CD14-positive monocyte (primary cell): Measurements from ENCODE around the gene KEL. TPM values are rescaled to one million over a fixed set of nuclear protein-coding genes. Genes with fewer than 3 reads are reported as not detected.

Experiments used
- DNase-seq, 3 donors: peaks; one replicate each; pipeline ENCODE4 v3.0.0-alpha.2; 2011 to 2022
- H2AFZ ChIP-seq: 2 replicates; pipeline ENCODE4 v1.6.0; 2012; ENCODE audit warnings: mild to moderate bottlenecking, low read depth, low read length, inconsistent platforms; ENCODE audit not compliant: insufficient read depth, poor library complexity, severe bottlenecking
- H3K27ac ChIP-seq, 2 donors: 1 replicate in 1 of 2; 2 replicates in 1 of 2; pipeline ENCODE4 v1.5.1; 2012 to 2013; ENCODE audit warnings: low read length in 2 of 2, control low read depth in 1 of 2, inconsistent platforms in 1 of 2, low read depth in 1 of 2, mild to moderate bottlenecking in 1 of 2
- H3K27me3 ChIP-seq, 2 donors: one replicate each; pipeline versions ENCODE4 v1.6.0 to v1.6.1; 2011 to 2013; ENCODE audit warnings: low read length in 2 of 2; ENCODE audit not compliant: control insufficient read depth in 2 of 2, insufficient read depth in 2 of 2
- H3K36me3 ChIP-seq, 2 donors: replicated peaks in 1 of 2; 1 replicate in 1 of 2; 2 replicates in 1 of 2; pipeline versions ENCODE4 v1.5.1 to v1.6.1; 2012 to 2013; ENCODE audit warnings: low read length in 2 of 2, control low read depth in 1 of 2, inconsistent platforms in 1 of 2, mild to moderate bottlenecking in 1 of 2; ENCODE audit not compliant: insufficient read depth in 2 of 2, control insufficient read depth in 1 of 2
- H3K4me1 ChIP-seq, 2 donors: 1 replicate in 1 of 2; 2 replicates in 1 of 2; pipeline versions ENCODE4 v1.5.1 to v1.6.1; 2012 to 2013; ENCODE audit warnings: low read length in 2 of 2, control low read depth in 1 of 2, inconsistent platforms in 1 of 2, mild to moderate bottlenecking in 1 of 2, moderate library complexity in 1 of 2; ENCODE audit not compliant: insufficient read depth in 2 of 2, control insufficient read depth in 1 of 2
- H3K4me2 ChIP-seq: replicated peaks from 2 replicates; pipeline ENCODE3; 2012; ENCODE audit warnings: low read length, moderate library complexity, mild to moderate bottlenecking; ENCODE audit not compliant: poor library complexity, severe bottlenecking; ENCODE audit errors: extremely low read depth
- H3K4me3 ChIP-seq, 3 experiments: fragments of 200-600 bp in 1 of 3; sonication (generic) in 1 of 3; replicated peaks in 1 of 3; 1 replicate in 2 of 3; 2 replicates in 1 of 3; pipeline ENCODE4 v1.5.1; 2011 to 2013; ENCODE audit warnings: low read length in 3 of 3, mild to moderate bottlenecking in 3 of 3, control low read depth in 2 of 3, low read depth in 2 of 3, inconsistent platforms in 1 of 3, moderate library complexity in 1 of 3
- H3K79me2 ChIP-seq: 2 replicates; pipeline ENCODE4 v1.6.0; 2012; ENCODE audit warnings: mild to moderate bottlenecking, control low read depth, inconsistent platforms, low read length, moderate library complexity; ENCODE audit not compliant: insufficient read depth
- H3K9ac ChIP-seq: 2 replicates; pipeline ENCODE4 v1.6.0; 2017; ENCODE audit warnings: low read length, mild to moderate bottlenecking; ENCODE audit not compliant: insufficient read depth, poor library complexity, severe bottlenecking
- H3K9me3 ChIP-seq, 2 donors: replicated peaks in 1 of 2; 1 replicate in 1 of 2; 2 replicates in 1 of 2; pipeline versions ENCODE4 v1.5.1 to v1.6.1; 2012 to 2013; ENCODE audit warnings: low read length in 2 of 2, control low read depth in 1 of 2; ENCODE audit not compliant: control insufficient read depth in 1 of 2, insufficient read depth in 1 of 2
- H4K20me1 ChIP-seq: 2 replicates; pipeline ENCODE4 v1.6.0; 2012; ENCODE audit warnings: mild to moderate bottlenecking, low read length, control low read depth, moderate library complexity; ENCODE audit not compliant: insufficient read depth
- H3K27ac Mint-ChIP-seq, 7 donors: one replicate each; pipeline ENCODE4 v1.8.0; 2020; ENCODE audit warnings: mild to moderate bottlenecking in 7 of 7, mixed read lengths in 7 of 7, moderate library complexity in 6 of 7, inconsistent platforms in 2 of 7
- H3K27me3 Mint-ChIP-seq, 3 donors: one replicate each; pipeline ENCODE4 v1.8.0; 2021 to 2022; ENCODE audit warnings: low read depth in 3 of 3, mild to moderate bottlenecking in 3 of 3, mixed read lengths in 3 of 3, moderate library complexity in 3 of 3, inconsistent platforms in 1 of 3
- H3K36me3 Mint-ChIP-seq, 2 donors: one replicate each; pipeline ENCODE4 v1.8.0; 2020; ENCODE audit warnings: mixed read lengths in 2 of 2, inconsistent platforms in 1 of 2, mild to moderate bottlenecking in 1 of 2
- H3K4me1 Mint-ChIP-seq: one replicate; pipeline ENCODE4 v1.8.0; 2020; ENCODE audit warnings: mild to moderate bottlenecking, mixed read lengths
- H3K4me3 Mint-ChIP-seq, 2 donors: one replicate each; pipeline ENCODE4 v1.8.0; 2020; ENCODE audit warnings: mild to moderate bottlenecking in 2 of 2, mixed read lengths in 2 of 2, moderate library complexity in 1 of 2
- H3K9me3 Mint-ChIP-seq, 7 donors: one replicate each; pipeline ENCODE4 v1.8.0; 2020 to 2022; ENCODE audit warnings: mixed read lengths in 7 of 7, mild to moderate bottlenecking in 6 of 7, moderate library complexity in 6 of 7, inconsistent platforms in 2 of 7
- CTCF ChIP-seq: fragments of 200-600 bp; IDR thresholded peaks from one replicate; pipeline ENCODE4 v1.8.0; 2022; ENCODE audit warnings: antibody characterized with exemption, mild to moderate bottlenecking
- WGBS: methylation state at CpG from one replicate; pipeline ENCODE4 v1.1.5; 2013; ENCODE audit warnings: missing lambda C conversion rate; ENCODE audit not compliant: insufficient coverage; 5-methylcytosine and 5-hydroxymethylcytosine counted together
- intact Hi-C, 2 donors: fragments of 100-400 bp; cut with micrococcal nuclease; formaldehyde crosslinking; loops; one replicate each; pipeline versions ENCODE4 v1.15.0 to v1.15.1; 2023
- polyA plus RNA-seq, 3 donors: library from polyadenylated mRNA; depleted of rRNA in 1 of 3; unstranded in 2 of 3; stranded (reverse) in 1 of 3; fragments of 300-500 nt in 2 of 3; fragments of >200 nt in 1 of 3; fragmentation: Illumina TruSeq in 2 of 3; gene quantifications; 1 replicate in 2 of 3; 2 replicates in 1 of 3; pipeline ENCODE4 v1.2.3, GENCODE V29; 2012 to 2021

The KEL gene
- polyA plus RNA-seq, 3 donors: 2.5 TPM; not detected in 2

- Histone ChIP-seq H2AFZ (no peak overlapping the region), H3K4me3 (no peak overlapping the region)
Observed at GRCh38 chr7:142961595-142961972, 579 bp downstream of the KEL start.

GRCh38 chr7:142960955-142961512 lies 1.1 kb downstream of the KEL start:
- H3K9me3 Mint-ChIP-seq: peaks cover 6 to 12% (median 10%) of the 10 kb centered on the region in 7 donors
- no peak overlapping the region for H3K27ac Mint-ChIP-seq
- H3K4me3 ChIP-seq: no peak overlapping the region
- H4K20me1 ChIP-seq: no peaks in the 10 kb centered on the region
- WGBS: 91% methylated on average over 4 of the region's 5 CpGs
- peaks cover 2% of the 10 kb centered on the region for H3K4me1 Mint-ChIP-seq
- no peaks in the 10 kb centered on the region for H3K36me3 Mint-ChIP-seq
- peak in 1 of 3 donors; percentile 2 for DNase-seq
- H3K79me2 ChIP-seq: no peaks in the 10 kb centered on the region
- no peaks in the 10 kb centered on the region for H3K36me3 ChIP-seq
- H3K9me3 ChIP-seq: peaks cover 4% of the 10 kb centered on the region in 2 donors
- no peak overlapping the region for H3K27ac ChIP-seq
- peak; percentile 27 for TF ChIP-seq CTCF
- H3K4me1 ChIP-seq: no peaks in the 10 kb centered on the region
- peaks cover 6 to 14% (median 10%) of the 10 kb centered on the region in 3 donors for H3K27me3 Mint-ChIP-seq
- H3K4me3 Mint-ChIP-seq: no peak overlapping the region
- intact Hi-C loops: no loop called here
- H3K27me3 ChIP-seq: no peaks in the 10 kb centered on the region
- no peak overlapping the region for H3K9ac ChIP-seq
- no peak overlapping the region for H3K4me2 ChIP-seq
- H2AFZ ChIP-seq: no peak overlapping the region

More at GRCh38 chr7:142961595-142961972, 579 bp downstream of the KEL start:
- Histone ChIP-seq H3K27me3 (no peaks in the 10 kb centered on the region), H3K4me1 (no peaks in the 10 kb centered on the region), H3K4me2 (no peak overlapping the region), H4K20me1 (no peaks in the 10 kb centered on the region), H3K9me3 (peaks cover 0 to under 1% of the 10 kb centered on the region in 2 donors), H3K9ac (no peak overlapping the region), H3K36me3 (no peaks in the 10 kb centered on the region), H3K27ac (no peak overlapping the region), H3K79me2 (no peaks in the 10 kb centered on the region)
- H3K36me3 Mint-ChIP-seq: no peaks in the 10 kb centered on the region
- intact Hi-C loops: no loop called here
- no peak for TF ChIP-seq CTCF
- H3K27me3 Mint-ChIP-seq: peaks cover 6 to 14% (median 10%) of the 10 kb centered on the region in 3 donors
- WGBS: 88% methylated on average over 1 of the region's 4 CpGs
- H3K4me1 Mint-ChIP-seq: peaks cover 2% of the 10 kb centered on the region
- no peak for DNase-seq
- H3K27ac Mint-ChIP-seq: no peak overlapping the region
- H3K9me3 Mint-ChIP-seq: peaks cover under 1 to 6% (median 4%) of the 10 kb centered on the region in 7 donors
- H3K4me3 Mint-ChIP-seq: no peak overlapping the region
